Choroid plexus epithelial cell (primary cell): Measurements from ENCODE around the gene P2RX2.
A peak's percentile ranks its signal among the peaks of the same experiment; 100 is the strongest.

Experiments
- DNase-seq: peaks from one replicate; pipeline ENCODE4 v3.0.0-alpha.2; 2010; ENCODE audit warnings: low read depth
- H3K4me3 ChIP-seq: 2 replicates; pipeline ENCODE4 v1.5.1; 2011; ENCODE audit warnings: low read depth, mild to moderate bottlenecking, control low read depth, low read length, moderate library complexity
- CTCF ChIP-seq: conservative IDR thresholded peaks from 2 replicates; pipeline ENCODE4 v1.5.1; 2011; ENCODE audit warnings: low read depth, mild to moderate bottlenecking, control low read depth, inconsistent platforms, low read length, moderate library complexity

The P2RX2 gene

GRCh38 chr12:132614861-132615578 lies 3.6 kb upstream of the P2RX2 start:
- peak; percentile 91 for DNase-seq
- TF ChIP-seq CTCF: peak; percentile 92
- no peak overlapping the region for H3K4me3 ChIP-seq

- H3K4me3 ChIP-seq: no peak overlapping the region
These were observed 3.0 kb upstream of the P2RX2 start for GRCh38 chr12:132615579-132616038.

GRCh38 chr12:132617135-132617701 lies 1.4 kb upstream of the P2RX2 start:
- H3K4me3 ChIP-seq: no peak overlapping the region
- TF ChIP-seq CTCF: no peak
- DNase-seq: no peak

More at GRCh38 chr12:132615579-132616038, 3.0 kb upstream of the P2RX2 start:
- no peak for TF ChIP-seq CTCF
- DNase-seq: no peak

- H3K4me3 ChIP-seq: no peak overlapping the region
- no peak for DNase-seq
- no peak for TF ChIP-seq CTCF
These were observed 524 bp upstream of the P2RX2 start for GRCh38 chr12:132617822-132618682.

- no peak for DNase-seq
- no peak overlapping the region for H3K4me3 ChIP-seq
- no peak for TF ChIP-seq CTCF
These were observed 452 bp downstream of the P2RX2 start for GRCh38 chr12:132619071-132619385.

GRCh38 chr12:132619386-132620112 lies 973 bp downstream of the P2RX2 start:
- TF ChIP-seq CTCF: no peak
- H3K4me3 ChIP-seq: no peak overlapping the region
- DNase-seq: no peak
